GM20431 (cell line): ENCODE measurements around the gene DIPK1C.

Experiments
- in situ Hi-C: fragments of 300-500 bp; cut with MseI, MboI; formaldehyde crosslinking; loops from one replicate; pipeline ENCODE4 v1.15.0; 2020; ENCODE audit warnings: low sequenced_read_pairs; ENCODE audit not compliant: unreplicated experiment

DIPK1C gene

GRCh38 chr18:74425876-74426275, 31.2 kb downstream of the DIPK1C start:
- in situ Hi-C loops, result no loop called here

- in situ Hi-C loops, result no loop called here
Measured at GRCh38 chr18:74425161-74425560, 31.9 kb downstream of the DIPK1C start.

- in situ Hi-C loops, result no loop called here
Measured at GRCh38 chr18:74422541-74422940, 34.6 kb downstream of the DIPK1C start.

- in situ Hi-C loops, result no loop called here
Measured at GRCh38 chr18:74420926-74421325, 36.2 kb downstream of the DIPK1C start.

GRCh38 chr18:74420481-74420880, 36.6 kb downstream of the DIPK1C start:
- in situ Hi-C loops, result no loop called here

GRCh38 chr18:74419761-74420160, 37.3 kb downstream of the DIPK1C start:
- in situ Hi-C loops, result no loop called here

GRCh38 chr18:74418023-74418422, 39.1 kb downstream of the DIPK1C start:
- in situ Hi-C loops, result no loop called here

- in situ Hi-C loops, result no loop called here
Measured at GRCh38 chr18:74416124-74416523, 41.0 kb downstream of the DIPK1C start.

- in situ Hi-C loops, result no loop called here
Measured at GRCh38 chr18:74414953-74415515, 42.1 kb downstream of the DIPK1C start.

- in situ Hi-C loops, result no loop called here
Measured at GRCh38 chr18:74413836-74414235, 43.3 kb downstream of the DIPK1C start.

- in situ Hi-C loops, result no loop called here
Measured at GRCh38 chr18:74412116-74412880, 44.8 kb downstream of the DIPK1C start.

- in situ Hi-C loops, result no loop called here
Measured at GRCh38 chr18:74411475-74411874, 45.6 kb downstream of the DIPK1C start.

- in situ Hi-C loops, result no loop called here
Measured at GRCh38 chr18:74410441-74410992, 46.6 kb downstream of the DIPK1C start.

- in situ Hi-C loops, result no loop called here
Measured at GRCh38 chr18:74407888-74408287, 49.2 kb downstream of the DIPK1C start.

GRCh38 chr18:74402806-74403433, 54.2 kb downstream of the DIPK1C start:
- in situ Hi-C loops, result no loop called here

- in situ Hi-C loops, result no loop called here
Measured at GRCh38 chr18:74400813-74401212, 56.3 kb downstream of the DIPK1C start.

GRCh38 chr18:74399091-74399887, 57.8 kb downstream of the DIPK1C start:
- in situ Hi-C loops, result no loop called here

GRCh38 chr18:74397572-74397971, 59.5 kb downstream of the DIPK1C start:
- in situ Hi-C loops, result no loop called here

- in situ Hi-C loops, result no loop called here
Measured at GRCh38 chr18:74396171-74397169, 60.6 kb downstream of the DIPK1C start.
